Panc1 (cell line): Measurements from ENCODE around the gene CCDC171.

Experiments
- POLR2AphosphoS5 ChIP-seq: IDR thresholded peaks from 2 replicates; pipeline ENCODE4 v1.6.1; 2012; ENCODE audit warnings: mild to moderate bottlenecking, low read depth, low read length, moderate library complexity
- TCF7L2 ChIP-seq: IDR thresholded peaks from 2 replicates; pipeline ENCODE4 v1.6.1; 2011; ENCODE audit warnings: mild to moderate bottlenecking, low read depth, low read length, inconsistent platforms
- TF ChIP-seq, protein P1 (sequence below), 2 experiments: IDR thresholded peaks; 2 replicates each; pipeline ENCODE4 v1.6.1; 2011 to 2012; ENCODE audit warnings: low read depth in 2 of 2, control low read depth in 1 of 2, low read length in 1 of 2, mild to moderate bottlenecking in 1 of 2, moderate library complexity in 1 of 2; ENCODE audit not compliant: insufficient read depth in 1 of 2

DNA sequence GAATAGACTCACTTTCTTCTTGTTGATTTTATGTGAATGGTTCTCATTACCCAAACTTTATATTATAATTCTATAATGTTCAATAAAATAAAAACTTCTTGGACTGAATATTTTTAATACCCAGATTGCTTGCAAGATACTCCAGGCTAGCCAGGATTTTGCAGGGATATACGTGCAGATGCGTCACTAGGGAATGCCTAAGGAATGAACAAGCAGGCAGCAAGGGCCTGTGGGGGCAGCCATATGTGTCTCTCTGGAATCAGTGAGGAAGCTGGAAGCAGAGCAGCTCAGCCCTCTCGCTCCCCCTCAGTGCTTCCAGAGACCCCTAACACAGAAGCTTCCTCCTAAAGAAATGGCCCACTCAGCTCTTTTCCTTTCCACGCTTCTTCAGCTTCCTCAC lies 457.4 kb downstream of the CCDC171 start:
- TF ChIP-seq TCF7L2 (no peak), POLR2AphosphoS5 (no peak)
- TF ChIP-seq, protein P1, sequence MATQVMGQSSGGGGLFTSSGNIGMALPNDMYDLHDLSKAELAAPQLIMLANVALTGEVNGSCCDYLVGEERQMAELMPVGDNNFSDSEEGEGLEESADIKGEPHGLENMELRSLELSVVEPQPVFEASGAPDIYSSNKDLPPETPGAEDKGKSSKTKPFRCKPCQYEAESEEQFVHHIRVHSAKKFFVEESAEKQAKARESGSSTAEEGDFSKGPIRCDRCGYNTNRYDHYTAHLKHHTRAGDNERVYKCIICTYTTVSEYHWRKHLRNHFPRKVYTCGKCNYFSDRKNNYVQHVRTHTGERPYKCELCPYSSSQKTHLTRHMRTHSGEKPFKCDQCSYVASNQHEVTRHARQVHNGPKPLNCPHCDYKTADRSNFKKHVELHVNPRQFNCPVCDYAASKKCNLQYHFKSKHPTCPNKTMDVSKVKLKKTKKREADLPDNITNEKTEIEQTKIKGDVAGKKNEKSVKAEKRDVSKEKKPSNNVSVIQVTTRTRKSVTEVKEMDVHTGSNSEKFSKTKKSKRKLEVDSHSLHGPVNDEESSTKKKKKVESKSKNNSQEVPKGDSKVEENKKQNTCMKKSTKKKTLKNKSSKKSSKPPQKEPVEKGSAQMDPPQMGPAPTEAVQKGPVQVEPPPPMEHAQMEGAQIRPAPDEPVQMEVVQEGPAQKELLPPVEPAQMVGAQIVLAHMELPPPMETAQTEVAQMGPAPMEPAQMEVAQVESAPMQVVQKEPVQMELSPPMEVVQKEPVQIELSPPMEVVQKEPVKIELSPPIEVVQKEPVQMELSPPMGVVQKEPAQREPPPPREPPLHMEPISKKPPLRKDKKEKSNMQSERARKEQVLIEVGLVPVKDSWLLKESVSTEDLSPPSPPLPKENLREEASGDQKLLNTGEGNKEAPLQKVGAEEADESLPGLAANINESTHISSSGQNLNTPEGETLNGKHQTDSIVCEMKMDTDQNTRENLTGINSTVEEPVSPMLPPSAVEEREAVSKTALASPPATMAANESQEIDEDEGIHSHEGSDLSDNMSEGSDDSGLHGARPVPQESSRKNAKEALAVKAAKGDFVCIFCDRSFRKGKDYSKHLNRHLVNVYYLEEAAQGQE (IDR thresholded peaks at IDR 0.05; ENCODE audit: insufficient read depth in 1 of 2, low read depth in 2 of 2, low read length in 1 of 2), result no peak
